Head of caudate nucleus (tissue), 42 donors: ENCODE results near the gene RASGRP3.
A peak's percentile ranks its signal among the peaks of the same experiment; 100 is the strongest.

Experiments used
- DNase-seq, 42 donors: peaks; one replicate each; pipeline versions ENCODE4 v3.0.0 to v3.0.0-alpha.2; 2020 to 2021; ENCODE audit warnings: mixed read lengths in 7 of 42
- intact Hi-C: fragments of 100-400 bp; cut with DNase I; formaldehyde crosslinking; loops from one replicate; pipeline ENCODE4 v1.15.0; 2022

Gene RASGRP3

GRCh38 chr2:33510586-33510968 is 34.1 kb downstream of the RASGRP3 start:
- intact Hi-C loops = no loop called here
- DNase-seq = no peak

GRCh38 chr2:33511141-33511540 is 34.7 kb downstream of the RASGRP3 start:
- intact Hi-C loops = no loop called here

GRCh38 chr2:33512112-33512511 is 35.7 kb downstream of the RASGRP3 start:
- no peak for DNase-seq

More at GRCh38 chr2:33511141-33511540, 34.7 kb downstream of the RASGRP3 start:
- DNase-seq = no peak

GRCh38 chr2:33513480-33513879 is 37.0 kb downstream of the RASGRP3 start:
- no peak for DNase-seq
- intact Hi-C loops = no loop called here

More at GRCh38 chr2:33512112-33512511, 35.7 kb downstream of the RASGRP3 start:
- intact Hi-C loops = no loop called here

- intact Hi-C loops = no loop called here
- DNase-seq = no peak
These were observed 40.1 kb downstream of the RASGRP3 start for GRCh38 chr2:33516456-33516995.

- no peak for DNase-seq
- intact Hi-C loops = no loop called here
These were observed 41.8 kb downstream of the RASGRP3 start for GRCh38 chr2:33518200-33518599.

- no peak for DNase-seq
- intact Hi-C loops = no loop called here
These were observed 42.5 kb downstream of the RASGRP3 start for GRCh38 chr2:33518929-33519328.

GRCh38 chr2:33521791-33522281 is 45.4 kb downstream of the RASGRP3 start:
- DNase-seq = peak in 3 of 42 donors; percentile 23 to 58 (median 33)
- intact Hi-C loops = no loop called here

- intact Hi-C loops = no loop called here
- no peak for DNase-seq
These were observed 46.1 kb downstream of the RASGRP3 start for GRCh38 chr2:33522576-33522975.

GRCh38 chr2:33525666-33526065 is 49.2 kb downstream of the RASGRP3 start:
- no peak for DNase-seq
- intact Hi-C loops = no loop called here

- DNase-seq = no peak
These were observed 49.7 kb downstream of the RASGRP3 start for GRCh38 chr2:33526132-33526531.

GRCh38 chr2:33526921-33527320 is 50.5 kb downstream of the RASGRP3 start:
- DNase-seq = no peak
- intact Hi-C loops = no loop called here

More at GRCh38 chr2:33526132-33526531, 49.7 kb downstream of the RASGRP3 start:
- intact Hi-C loops = no loop called here

GRCh38 chr2:33528441-33528950 is 52.0 kb downstream of the RASGRP3 start:
- intact Hi-C loops = no loop called here
- DNase-seq = no peak

- DNase-seq = no peak
- intact Hi-C loops = no loop called here
These were observed 53.5 kb downstream of the RASGRP3 start for GRCh38 chr2:33529771-33530481.

GRCh38 chr2:33530690-33531548 is 54.5 kb downstream of the RASGRP3 start:
- intact Hi-C loops = no loop called here
- no peak for DNase-seq

- DNase-seq = no peak
- intact Hi-C loops = no loop called here
These were observed 55.2 kb downstream of the RASGRP3 start for GRCh38 chr2:33531549-33532059.

GRCh38 chr2:33532146-33532545 is 55.7 kb downstream of the RASGRP3 start:
- DNase-seq = no peak
- intact Hi-C loops = no loop called here

- DNase-seq = no peak
- intact Hi-C loops = no loop called here
These were observed 56.5 kb downstream of the RASGRP3 start for GRCh38 chr2:33532966-33533365.

GRCh38 chr2:33535421-33535820 is 59.0 kb downstream of the RASGRP3 start:
- no peak for DNase-seq
- intact Hi-C loops = no loop called here

GRCh38 chr2:33541243-33541642 is 64.8 kb downstream of the RASGRP3 start:
- DNase-seq = no peak
- intact Hi-C loops = no loop called here
